A673 (cell line): ENCODE measurements around the gene CKAP2L.

Experiments
- CTCF ChIP-seq: fragments of 300-800, 200-600 bp; sonication (generic); conservative IDR thresholded peaks from 2 replicates; pipeline ENCODE4 v1.5.1; 2017; ENCODE audit warnings: low read depth, mild to moderate bottlenecking, antibody characterized with exemption, low read length, moderate library complexity, mixed read lengths
- EZH2 ChIP-seq: fragments of 200-600 bp; sonication (generic); IDR thresholded peaks from 2 replicates; pipeline ENCODE4 v1.6.1; 2017; ENCODE audit warnings: borderline replicate concordance, low read depth, mild to moderate bottlenecking, mixed read lengths, antibody characterized with exemption, low read length; ENCODE audit not compliant: poor library complexity, severe bottlenecking

- TF ChIP-seq CTCF, result no peak
- TF ChIP-seq EZH2, result no peak
These were observed 32.9 kb downstream of the CKAP2L start for GRCh38 chr2:112731479-112731878.
